H1 (cell line): ENCODE data around the gene PKM. TPM values are rescaled to one million over a fixed set of nuclear protein-coding genes. Genes with fewer than 3 reads are reported as not detected.

Experiments used
- CTCF ChIA-PET: fragments of 300-600 bp; sonication (Branson Sonifier 250); formaldehyde crosslinking; loops from one replicate; lab custom pipeline; 2021; ENCODE audit not compliant: partially characterized antibody; lab: Charles Lee
- POLR2A ChIA-PET: fragments of 300-600 bp; sonication (Branson Sonifier 250); formaldehyde crosslinking; loops from one replicate; lab custom pipeline; 2021; ENCODE audit warnings: inconsistent platforms; ENCODE audit not compliant: partially characterized antibody; lab: Charles Lee
- DNase-seq, 2 experiments: peaks; one replicate each; pipeline versions ENCODE4 v3.0.0 to v3.0.0-alpha.2; 2010 to 2022; ENCODE audit warnings: low spot score in 2 of 2, low read depth in 1 of 2, mixed read lengths in 1 of 2
- FAIRE-seq: peaks from 2 replicates; lab custom pipeline; 2011; peaks lifted over from hg19 to GRCh38; lab: Jason Lieb, UNC
- H2AFZ ChIP-seq: 2 replicates; pipeline ENCODE4 v1.8.1; 2012; ENCODE audit warnings: low read length, inconsistent platforms
- H2AK5ac ChIP-seq: 2 replicates; pipeline ENCODE4 v1.6.1; 2013; ENCODE audit warnings: low read depth, low read length
- H2BK120ac ChIP-seq: replicated peaks from 2 replicates; pipeline ENCODE3; 2013; ENCODE audit warnings: low read depth, low read length, inconsistent platforms
- H2BK12ac ChIP-seq: 2 replicates; pipeline ENCODE4 v1.6.1; 2013; ENCODE audit warnings: low read depth, low read length
- H2BK15ac ChIP-seq: 2 replicates; pipeline ENCODE4 v1.6.1; 2013; ENCODE audit warnings: low read length
- H2BK20ac ChIP-seq: 2 replicates; pipeline ENCODE4 v1.6.1; 2013; ENCODE audit warnings: low read length
- H2BK5ac ChIP-seq: 2 replicates; pipeline ENCODE4 v1.6.1; 2013; ENCODE audit warnings: low read depth, low read length
- H3K14ac ChIP-seq: 2 replicates; pipeline ENCODE4 v1.6.1; 2013; ENCODE audit warnings: inconsistent platforms; ENCODE audit not compliant: insufficient read length
- H3K18ac ChIP-seq: 2 replicates; pipeline ENCODE4 v1.6.1; 2013; ENCODE audit warnings: low read length; ENCODE audit errors: extremely low read depth
- H3K23ac ChIP-seq: 2 replicates; pipeline ENCODE4 v1.6.1; 2013; ENCODE audit warnings: inconsistent platforms; ENCODE audit not compliant: insufficient read length
- H3K23me2 ChIP-seq: 2 replicates; pipeline ENCODE4 v1.6.1; 2013; ENCODE audit warnings: low read depth, low read length
- H3K27ac ChIP-seq: 2 replicates; pipeline ENCODE4 v1.6.1; 2011; ENCODE audit warnings: low read depth, low read length, inconsistent platforms
- H3K27me3 ChIP-seq, 4 experiments: replicated peaks in 1 of 4; 1 replicate in 1 of 4; 2 replicates in 3 of 4; pipeline versions ENCODE4 v1.6.1 to v1.8.1; 2011 to 2013; ENCODE audit warnings: low read length in 3 of 4, mild to moderate bottlenecking in 3 of 4, inconsistent platforms in 2 of 4, mixed read lengths in 2 of 4, moderate library complexity in 1 of 4; ENCODE audit not compliant: control insufficient read depth in 3 of 4, insufficient read depth in 3 of 4; ENCODE audit errors: extremely low read depth in 1 of 4
- H3K36me3 ChIP-seq, 4 experiments: 2 replicates each; pipeline versions ENCODE4 v1.6.1 to v1.8.1; 2011 to 2013; ENCODE audit warnings: mild to moderate bottlenecking in 4 of 4, low read length in 3 of 4, moderate library complexity in 2 of 4, control low read depth in 1 of 4, inconsistent platforms in 1 of 4; ENCODE audit not compliant: insufficient read depth in 4 of 4, control insufficient read depth in 2 of 4
- H3K4ac ChIP-seq: replicated peaks from 2 replicates; pipeline ENCODE3; 2013; ENCODE audit warnings: low read length, low read depth, mixed read lengths, inconsistent platforms; ENCODE audit not compliant: insufficient read length
- H3K4me1 ChIP-seq, 4 experiments: replicated peaks in 1 of 4; 1 replicate in 1 of 4; 2 replicates in 3 of 4; pipeline versions ENCODE4 v1.6.1 to v1.8.1; 2011 to 2013; ENCODE audit warnings: low read length in 3 of 4, inconsistent platforms in 2 of 4, mixed read lengths in 1 of 4; ENCODE audit not compliant: insufficient read depth in 4 of 4, control insufficient read depth in 3 of 4
- H3K4me2 ChIP-seq, 2 experiments: 2 replicates each; pipeline versions ENCODE4 v1.6.1 to v1.8.1; 2011 to 2013; ENCODE audit warnings: low read depth in 2 of 2, low read length in 2 of 2, control low read depth in 1 of 2, inconsistent platforms in 1 of 2, mild to moderate bottlenecking in 1 of 2; ENCODE audit not compliant: insufficient read depth in 1 of 2
- H3K4me3 ChIP-seq, 4 experiments: fragments of 200-600, 300-600 bp in 1 of 4; sonication (generic), shearing (Covaris generic), sonication (Bioruptor Twin) in 1 of 4; 2 replicates each; pipeline versions ENCODE4 v1.5.1 to v1.8.1; 2011 to 2016; ENCODE audit warnings: low read length in 4 of 4, low read depth in 3 of 4, control low read depth in 2 of 4, inconsistent platforms in 2 of 4, mild to moderate bottlenecking in 2 of 4, mixed read lengths in 1 of 4, moderate library complexity in 1 of 4; ENCODE audit not compliant: insufficient read depth in 2 of 4; ENCODE audit errors: extremely low read depth in 1 of 4
- H3K56ac ChIP-seq: replicated peaks from 2 replicates; pipeline ENCODE3; 2013; ENCODE audit warnings: low read depth, mild to moderate bottlenecking, mixed read lengths, low read length, inconsistent platforms; ENCODE audit not compliant: insufficient read length
- H3K79me1 ChIP-seq: 2 replicates; pipeline ENCODE4 v1.6.1; 2013; ENCODE audit warnings: low read depth, low read length, control low read depth
- H3K79me2 ChIP-seq, 2 experiments: 2 replicates each; pipeline versions ENCODE4 v1.6.1 to v1.8.1; 2012 to 2013; ENCODE audit warnings: low read length in 2 of 2, mild to moderate bottlenecking in 2 of 2, inconsistent platforms in 1 of 2; ENCODE audit not compliant: insufficient read depth in 2 of 2, control insufficient read depth in 1 of 2
- H3K9ac ChIP-seq, 4 experiments: replicated peaks in 1 of 4; 1 replicate in 1 of 4; 2 replicates in 3 of 4; pipeline versions ENCODE4 v1.6.1 to v1.8.1; 2011 to 2013; ENCODE audit warnings: low read depth in 3 of 4, low read length in 3 of 4, control low read depth in 2 of 4, mild to moderate bottlenecking in 2 of 4, moderate library complexity in 2 of 4, inconsistent platforms in 1 of 4; ENCODE audit errors: extremely low read depth in 1 of 4
- H3K9me3 ChIP-seq, 2 experiments: 2 replicates each; pipeline versions ENCODE4 v1.6.1 to v1.8.1; 2012 to 2013; ENCODE audit warnings: mild to moderate bottlenecking in 2 of 2, moderate library complexity in 2 of 2, control low read depth in 1 of 2, inconsistent platforms in 1 of 2, low read depth in 1 of 2, low read length in 1 of 2, mixed read lengths in 1 of 2; ENCODE audit not compliant: insufficient read depth in 2 of 2
- H4K20me1 ChIP-seq, 2 experiments: replicated peaks in 1 of 2; 2 replicates each; pipeline versions ENCODE3 to v1.8.1; 2011 to 2013; ENCODE audit warnings: inconsistent platforms in 2 of 2, low read length in 2 of 2, mild to moderate bottlenecking in 1 of 2; ENCODE audit not compliant: insufficient read depth in 2 of 2, control insufficient read depth in 1 of 2
- H4K5ac ChIP-seq: 2 replicates; pipeline ENCODE4 v1.6.1; 2013; ENCODE audit warnings: low read length, low read depth, mixed read lengths, inconsistent platforms; ENCODE audit not compliant: insufficient read length
- H4K8ac ChIP-seq: 2 replicates; pipeline ENCODE4 v1.8.0; 2013; ENCODE audit warnings: mild to moderate bottlenecking, moderate library complexity, low read length, inconsistent platforms; ENCODE audit not compliant: insufficient read depth; ENCODE audit errors: extremely low read depth
- H4K91ac ChIP-seq: replicated peaks from 2 replicates; pipeline ENCODE3; 2013; ENCODE audit warnings: low read length, mixed read lengths, inconsistent platforms; ENCODE audit not compliant: insufficient read length
- CBX8 ChIP-seq: fragments of 300-800, 300-1000 bp; sonication (generic); IDR thresholded peaks from 2 replicates; pipeline ENCODE4 v1.7.1; 2016; ENCODE audit warnings: low read depth, low read length, borderline replicate concordance
- CREB1 ChIP-seq: IDR thresholded peaks from 2 replicates; pipeline ENCODE4 v1.6.1; 2012; ENCODE audit warnings: inconsistent platforms
- FOSL1 ChIP-seq: IDR thresholded peaks from 2 replicates; pipeline ENCODE4 v1.6.1; 2011; ENCODE audit warnings: mild to moderate bottlenecking, low read depth, low read length, moderate library complexity; ENCODE audit not compliant: insufficient read depth
- GTF2F1 ChIP-seq: IDR thresholded peaks from 2 replicates; pipeline ENCODE4 v1.6.1; 2012; ENCODE audit warnings: low read depth, low read length, improper control_type of control experiment, borderline replicate concordance
- JUN ChIP-seq: IDR thresholded peaks from 2 replicates; pipeline ENCODE4 v1.6.1; 2011; ENCODE audit warnings: low read depth, mild to moderate bottlenecking, improper control_type of control experiment, low read length
- KDM4A ChIP-seq: IDR thresholded peaks from one replicate; pipeline ENCODE4 v1.7.1; 2012; ENCODE audit warnings: low read depth, mild to moderate bottlenecking, moderate library complexity, low read length, inconsistent platforms; ENCODE audit not compliant: severe bottlenecking
- MAFK ChIP-seq: IDR thresholded peaks from 2 replicates; pipeline ENCODE4 v1.6.1; 2012; ENCODE audit warnings: low read depth, mild to moderate bottlenecking, improper control_type of control experiment, low read length
- POLR2A ChIP-seq, 2 experiments: IDR thresholded peaks; 1 replicate in 1 of 2; 2 replicates in 1 of 2; pipeline ENCODE4 v1.6.1; 2011; ENCODE audit warnings: low read depth in 2 of 2, low read length in 2 of 2, mild to moderate bottlenecking in 2 of 2; ENCODE audit errors: control extremely low read depth in 1 of 2
- POLR2AphosphoS5 ChIP-seq: IDR thresholded peaks from 2 replicates; pipeline ENCODE4 v1.6.1; 2011; ENCODE audit warnings: low read depth, low read length
- RFX5 ChIP-seq: IDR thresholded peaks from 2 replicates; pipeline ENCODE4 v1.6.1; 2011; ENCODE audit warnings: low read depth, low read length, improper control_type of control experiment, borderline replicate concordance
- SIX5 ChIP-seq: IDR thresholded peaks from 2 replicates; pipeline ENCODE4 v1.6.1; 2011; ENCODE audit warnings: mild to moderate bottlenecking, low read depth, low read length
- TAF1 ChIP-seq: IDR thresholded peaks from 2 replicates; pipeline ENCODE4 v1.6.1; 2011; ENCODE audit warnings: mild to moderate bottlenecking, low read depth, low read length
- WGBS, 2 experiments: shearing (Covaris generic) in 1 of 2; methylation state at CpG; one replicate each; pipeline versions ENCODE4 v1.1.6 to v1.1.7; 2013 to 2015; ENCODE audit warnings: low lambda C conversion rate in 2 of 2, mixed read lengths in 2 of 2, inconsistent platforms in 1 of 2, low coverage in 1 of 2, missing lambda C conversion rate in 1 of 2; ENCODE audit not compliant: insufficient replicate concordance in 2 of 2, insufficient coverage in 1 of 2, insufficient read length in 1 of 2; ENCODE audit errors: extremely low coverage in 1 of 2, missing lambda C conversion rate in 1 of 2; 5-methylcytosine and 5-hydroxymethylcytosine counted together
- polyA plus RNA-seq, 7 experiments: library from polyadenylated mRNA; depleted of rRNA in 3 of 7; stranded (reverse) in 5 of 7; unstranded in 2 of 7; fragments of >200 nt in 5 of 7; fragments of 200-250 nt in 2 of 7; gene quantifications; 1 replicate in 5 of 7; 2 replicates in 1 of 7; 4 replicates in 1 of 7; pipeline versions ENCODE4 v1.2.1 to v1.2.3, GENCODE V29; 2011 to 2013; ENCODE audit warnings: missing spikeins in 2 of 7, mixed read lengths in 2 of 7
- total RNA-seq: library from RNA; stranded (reverse); fragmentation: NEBNext Ultra II Directional; extraction: Animal tissue kit (Norgen Biotek cat#: 25700); gene quantifications from 2 replicates; pipeline ENCODE4 v1.2.1, GENCODE V29; 2021
- TF ChIP-seq, protein P1 (sequence below), 3 experiments: IDR thresholded peaks; 1 replicate in 2 of 3; 2 replicates in 1 of 3; pipeline versions ENCODE4 v1.5.1 to v1.6.1; 2011; ENCODE audit warnings: low read length in 3 of 3, mild to moderate bottlenecking in 3 of 3, inconsistent platforms in 2 of 3, low read depth in 1 of 3, moderate library complexity in 1 of 3; ENCODE audit not compliant: insufficient read depth in 1 of 3; ENCODE audit errors: control extremely low read depth in 1 of 3

PKM gene
- total and polyA plus RNA-seq, 2 of the 8 experiments (the other 6 are each of a cell fraction or from before 2014, with no cell fraction given), result 780 to 856 TPM

- CTCF ChIA-PET, result interaction anchor here (2.4 to 2.8 kb wide), 3 partner anchors 7 to 362 kb away, joined by 7 to 11 read pairs (median 8); no protein-coding TSS in a partner anchor
- no peak overlapping the region for H2AFZ ChIP-seq
Measured at GRCh38 chr15:72163719-72164118, 67.3 kb downstream of the PKM start.

More at GRCh38 chr15:72163719-72164118, 67.3 kb downstream of the PKM start:
- POLR2A ChIA-PET, result no interaction called here
- Histone ChIP-seq H3K27ac (no peak overlapping the region), H2BK12ac (no peak overlapping the region), H3K23ac (no peak overlapping the region), H4K8ac (no peak overlapping the region), H3K79me2 (no peaks in the 10 kb centered on the region), H3K9ac (no peak overlapping the region), H2BK20ac (no peak overlapping the region), H3K4me3 (no peak overlapping the region), H3K27me3 (no peaks in the 10 kb centered on the region), H2BK15ac (no peak overlapping the region), H3K14ac (no peak overlapping the region), H3K79me1 (no peaks in the 10 kb centered on the region), H3K9me3 (no peaks in the 10 kb centered on the region), H2BK5ac (no peak overlapping the region), H3K4me1 (peaks cover 0 to 6% (median 1%) of the 10 kb centered on the region in 4 experiments; a peak in 3 of 7 replicates), H3K56ac (no peak overlapping the region), H3K23me2 (no peaks in the 10 kb centered on the region), H3K4ac (no peak overlapping the region), H4K91ac (no peak overlapping the region), H3K18ac (no peak overlapping the region), H4K5ac (no peak overlapping the region), H2AK5ac (no peak overlapping the region), H3K4me2 (no peak overlapping the region), H3K36me3 (no peaks in the 10 kb centered on the region), H4K20me1 (no peaks in the 10 kb centered on the region), H2BK120ac (no peak overlapping the region)
- DNase-seq, result no peak
- FAIRE-seq, result no peak
- TF ChIP-seq POLR2A (IDR thresholded peaks at IDR 0.05; ENCODE audit: control extremely low read depth in 1 of 2, low read depth in 2 of 2, low read length in 2 of 2), result no peak
- no peak for TF ChIP-seq POLR2AphosphoS5
- TF ChIP-seq JUN, result no peak
- TF ChIP-seq CBX8, result no peak
- no peak for TF ChIP-seq SIX5
- no peak for TF ChIP-seq CREB1
- no peak for TF ChIP-seq KDM4A
- no peak for TF ChIP-seq RFX5
- TF ChIP-seq GTF2F1, result no peak
- no peak for TF ChIP-seq FOSL1
- TF ChIP-seq MAFK, result no peak
- TF ChIP-seq, protein P1, sequence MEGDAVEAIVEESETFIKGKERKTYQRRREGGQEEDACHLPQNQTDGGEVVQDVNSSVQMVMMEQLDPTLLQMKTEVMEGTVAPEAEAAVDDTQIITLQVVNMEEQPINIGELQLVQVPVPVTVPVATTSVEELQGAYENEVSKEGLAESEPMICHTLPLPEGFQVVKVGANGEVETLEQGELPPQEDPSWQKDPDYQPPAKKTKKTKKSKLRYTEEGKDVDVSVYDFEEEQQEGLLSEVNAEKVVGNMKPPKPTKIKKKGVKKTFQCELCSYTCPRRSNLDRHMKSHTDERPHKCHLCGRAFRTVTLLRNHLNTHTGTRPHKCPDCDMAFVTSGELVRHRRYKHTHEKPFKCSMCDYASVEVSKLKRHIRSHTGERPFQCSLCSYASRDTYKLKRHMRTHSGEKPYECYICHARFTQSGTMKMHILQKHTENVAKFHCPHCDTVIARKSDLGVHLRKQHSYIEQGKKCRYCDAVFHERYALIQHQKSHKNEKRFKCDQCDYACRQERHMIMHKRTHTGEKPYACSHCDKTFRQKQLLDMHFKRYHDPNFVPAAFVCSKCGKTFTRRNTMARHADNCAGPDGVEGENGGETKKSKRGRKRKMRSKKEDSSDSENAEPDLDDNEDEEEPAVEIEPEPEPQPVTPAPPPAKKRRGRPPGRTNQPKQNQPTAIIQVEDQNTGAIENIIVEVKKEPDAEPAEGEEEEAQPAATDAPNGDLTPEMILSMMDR (IDR thresholded peaks at IDR 0.05; ENCODE audit: control extremely low read depth in 1 of 3, insufficient read depth in 1 of 3, low read depth in 1 of 3, low read length in 3 of 3), result no peak
- TF ChIP-seq TAF1, result no peak
- WGBS, 2 experiments, result 94% methylated on average over 4 of the region's 4 CpGs; no CpG with 5 or more reads in 1 of the 2 experiments
